IPS-18a (cell line): ENCODE data around the gene GOLPH3.

Source experiments
- H3K27ac ChIP-seq: one replicate; pipeline ENCODE4 v1.5.1; 2013; ENCODE audit warnings: low read length
- H3K27me3 ChIP-seq: one replicate; pipeline ENCODE4 v1.6.1; 2013; ENCODE audit warnings: mild to moderate bottlenecking, low read length; ENCODE audit not compliant: control insufficient read depth, insufficient read depth
- H3K36me3 ChIP-seq: one replicate; pipeline ENCODE4 v1.6.1; 2013; ENCODE audit warnings: low read depth, low read length; ENCODE audit not compliant: control insufficient read depth
- H3K4me1 ChIP-seq: one replicate; pipeline ENCODE4 v1.6.1; 2013; ENCODE audit warnings: low read depth, low read length; ENCODE audit not compliant: control insufficient read depth
- H3K4me3 ChIP-seq: one replicate; pipeline ENCODE4 v1.5.1; 2013; ENCODE audit warnings: low read length
- H3K9ac ChIP-seq: one replicate; pipeline ENCODE4 v1.6.1; 2013; ENCODE audit warnings: mild to moderate bottlenecking, low read length, moderate library complexity
- H3K9me3 ChIP-seq: one replicate; pipeline ENCODE4 v1.6.1; 2013; ENCODE audit warnings: low read depth, low read length; ENCODE audit not compliant: control insufficient read depth

The GOLPH3 gene

GRCh38 chr5:32076699-32077695, 97.1 kb downstream of the GOLPH3 start:
- Histone ChIP-seq H3K27me3 (no peaks in the 10 kb centered on the region), H3K9ac (no peak overlapping the region), H3K36me3 (no peaks in the 10 kb centered on the region), H3K9me3 (no peaks in the 10 kb centered on the region), H3K4me1 (no peaks in the 10 kb centered on the region), H3K4me3 (no peak overlapping the region), H3K27ac (no peak overlapping the region)
